ENCODE results near the gene GPRC5D.

Gene GPRC5D

DNA sequence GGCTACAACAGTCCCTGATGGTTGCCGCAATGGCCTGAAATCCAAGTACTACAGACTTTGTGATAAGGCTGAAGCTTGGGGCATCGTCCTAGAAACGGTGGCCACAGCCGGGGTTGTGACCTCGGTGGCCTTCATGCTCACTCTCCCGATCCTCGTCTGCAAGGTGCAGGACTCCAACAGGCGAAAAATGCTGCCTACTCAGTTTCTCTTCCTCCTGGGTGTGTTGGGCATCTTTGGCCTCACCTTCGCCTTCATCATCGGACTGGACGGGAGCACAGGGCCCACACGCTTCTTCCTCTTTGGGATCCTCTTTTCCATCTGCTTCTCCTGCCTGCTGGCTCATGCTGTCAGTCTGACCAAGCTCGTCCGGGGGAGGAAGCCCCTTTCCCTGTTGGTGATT, 43.7 kb downstream of the GPRC5D start:
- DNase-seq (ENCODE audit: low read depth): no peak

DNA sequence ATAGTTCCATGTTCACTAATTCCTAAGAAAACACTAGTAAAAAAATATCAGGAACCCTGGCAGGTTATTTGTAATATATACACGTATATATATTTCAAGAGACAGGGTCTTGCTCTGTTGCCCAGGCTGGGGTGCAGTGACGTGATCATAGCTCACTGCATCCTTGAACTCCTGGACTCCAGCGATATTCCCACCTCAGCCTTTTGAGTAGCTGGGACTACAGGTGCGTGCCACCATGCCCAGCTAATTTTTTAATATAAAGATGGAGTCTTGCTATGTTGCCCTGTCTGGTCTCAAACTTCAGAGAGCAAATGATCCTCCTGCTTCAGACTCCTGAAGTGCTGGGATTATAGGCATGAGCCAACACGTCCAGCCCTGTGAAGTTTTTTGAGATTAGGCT, 44.4 kb downstream of the GPRC5D start:
- DNase-seq (ENCODE audit: low read depth): no peak

DNA sequence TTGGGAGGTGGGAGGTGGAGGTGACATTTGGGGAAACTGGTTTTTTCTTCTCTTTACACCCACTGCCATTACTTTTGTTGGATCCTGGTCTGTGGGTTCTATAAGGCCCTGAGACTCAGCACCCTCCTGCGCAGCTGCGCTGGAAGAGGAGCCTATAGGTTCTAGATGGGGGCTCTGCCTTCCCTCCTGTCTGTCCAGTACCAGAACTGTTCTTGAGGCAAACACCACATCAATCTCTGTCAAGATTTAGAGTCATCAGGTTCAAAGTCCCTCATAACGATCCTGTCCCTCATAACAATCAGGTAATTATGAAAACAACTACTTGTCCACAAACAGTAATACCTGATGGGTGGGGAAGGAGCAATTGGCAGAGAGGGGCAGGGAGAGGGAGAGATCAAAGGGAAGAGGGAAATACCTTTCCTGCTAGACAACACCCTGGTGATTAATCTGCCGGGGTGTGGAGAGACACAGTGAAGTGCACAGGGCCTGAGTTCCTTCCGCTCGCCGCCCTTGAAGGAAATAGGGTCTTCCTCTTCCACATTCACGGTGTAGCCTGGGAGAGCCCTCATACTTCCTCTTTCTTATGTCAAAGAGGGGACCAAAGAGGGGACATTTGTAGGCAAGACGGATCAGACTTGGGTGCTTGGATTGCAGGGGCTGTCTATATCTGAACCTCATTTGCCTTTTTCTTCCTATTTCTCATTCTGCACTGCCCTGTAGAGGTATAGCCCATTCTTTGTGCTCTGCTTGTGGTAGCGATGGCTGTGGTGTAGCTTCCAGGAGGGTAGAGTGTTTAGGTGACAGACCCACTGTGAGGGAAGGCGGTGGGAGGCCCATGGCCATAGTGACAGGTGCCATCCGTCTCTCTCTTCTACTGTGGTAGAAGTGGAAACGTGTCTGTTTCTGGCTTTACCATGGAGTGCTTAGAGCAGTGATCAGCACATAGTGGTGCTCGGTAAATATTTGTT, 48.0 kb downstream of the GPRC5D start:
- DNase-seq (ENCODE audit: low read depth): no peak

DNA sequence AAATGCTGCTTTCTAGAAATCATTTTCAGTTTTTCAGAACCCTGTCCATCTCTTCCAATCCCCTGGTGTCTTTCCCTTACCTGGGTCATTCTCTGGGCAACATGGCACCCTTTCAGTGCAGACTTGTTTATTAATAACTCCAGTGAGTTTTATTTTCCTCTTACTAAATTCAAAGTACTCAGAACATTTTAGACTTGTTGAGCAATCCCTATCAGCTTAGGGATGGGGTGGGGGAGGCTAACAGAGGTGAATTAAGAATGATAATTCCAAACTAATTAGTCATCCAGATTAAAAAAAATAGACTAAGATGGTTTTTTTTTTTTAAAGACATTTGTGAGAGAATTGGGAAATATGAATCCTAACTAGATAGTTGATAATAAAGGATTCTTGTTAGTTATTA, 49.9 kb downstream of the GPRC5D start:
- DNase-seq (ENCODE audit: low read depth): no peak

DNA sequence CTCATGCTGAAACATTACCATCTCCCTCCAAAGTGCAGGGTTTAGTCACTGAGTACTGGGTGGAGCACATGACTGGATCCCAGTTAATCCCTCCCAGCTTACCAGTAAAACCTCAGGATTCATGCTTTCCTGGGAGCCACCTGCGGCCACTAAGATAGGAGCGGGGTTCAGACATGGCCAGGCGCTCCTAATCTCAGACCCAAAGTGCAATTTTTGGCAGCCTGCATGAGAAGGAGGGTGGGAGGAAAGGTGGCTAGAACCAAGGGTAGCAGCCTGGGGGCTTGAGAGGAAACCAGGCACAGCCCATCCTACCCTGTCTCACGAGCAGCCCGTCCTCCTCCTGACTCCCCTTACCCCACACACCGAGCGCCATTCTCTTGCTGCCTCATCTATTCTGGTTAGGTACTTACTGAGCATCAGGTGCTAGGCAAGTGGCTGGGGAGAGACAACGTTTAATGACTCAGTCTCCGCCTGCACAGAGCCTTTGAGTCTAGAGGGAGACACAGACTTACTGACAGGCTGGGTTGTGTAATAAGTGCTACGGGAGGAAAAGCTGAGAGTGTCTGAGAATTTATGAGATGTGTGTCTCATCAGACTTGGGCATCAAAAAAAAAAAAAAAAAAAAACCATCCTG, 50.7 kb downstream of the GPRC5D start:
- DNase-seq (ENCODE audit: low read depth): no peak

DNA sequence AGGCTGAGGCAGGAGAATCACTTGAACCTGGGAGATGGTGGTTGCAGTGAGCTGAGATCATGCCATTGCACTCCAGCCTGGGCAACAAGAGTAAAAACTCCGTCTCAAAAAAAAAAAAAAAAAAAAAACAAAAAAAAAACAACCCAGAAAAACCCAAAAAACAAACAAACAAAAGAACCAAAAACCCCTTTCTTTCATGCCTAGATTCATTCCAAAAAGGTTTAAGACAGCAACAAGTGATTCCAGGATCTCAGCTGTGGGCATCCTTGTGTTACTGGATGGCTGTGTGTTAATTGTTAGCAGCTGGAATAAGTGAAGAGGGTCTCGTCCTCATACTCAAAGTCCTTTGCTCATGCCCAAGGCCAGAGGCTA, 51.2 kb downstream of the GPRC5D start:
- DNase-seq (ENCODE audit: low read depth): no peak

DNA sequence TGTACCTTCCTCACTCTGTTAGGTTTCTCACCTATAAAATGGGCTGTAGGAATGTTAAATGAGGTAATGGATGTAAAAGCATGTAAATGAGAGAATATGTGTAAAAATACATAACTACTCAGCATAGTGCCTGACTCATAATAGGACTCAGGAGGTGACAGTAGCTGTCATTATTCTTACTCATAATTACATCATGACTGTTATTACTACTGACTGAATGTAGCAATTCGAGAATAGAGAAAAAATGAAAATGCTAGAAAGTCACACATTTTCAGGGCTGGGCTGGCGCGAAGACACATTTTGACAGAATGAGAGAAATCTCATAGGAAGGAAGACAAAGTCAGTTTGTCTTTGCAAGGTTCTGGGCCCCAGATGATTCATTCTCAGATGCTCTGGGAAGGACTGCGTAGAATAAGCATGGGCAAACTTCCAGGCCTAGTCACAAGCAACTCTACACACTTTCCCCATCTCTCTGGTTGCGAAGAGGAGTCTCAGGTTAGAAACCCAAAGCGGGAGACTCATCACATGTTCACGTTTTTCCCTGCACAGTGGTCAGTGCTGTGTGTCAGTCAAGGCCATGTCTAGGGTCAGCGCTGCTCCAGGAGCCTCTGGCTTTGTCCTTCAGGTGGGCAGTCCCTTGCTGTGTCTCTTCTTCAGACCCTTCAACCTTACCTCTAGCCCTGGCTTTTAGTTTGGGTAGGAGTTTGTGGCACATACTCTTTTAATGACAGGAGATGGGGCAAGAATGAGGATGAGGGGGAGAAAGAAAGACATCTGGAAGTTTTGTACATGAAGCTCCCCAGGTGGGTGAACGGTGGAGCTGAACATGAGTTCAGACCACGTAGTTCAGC, 52.2 kb downstream of the GPRC5D start:
- peak; percentile 53 for DNase-seq (ENCODE audit: low read depth)

DNA sequence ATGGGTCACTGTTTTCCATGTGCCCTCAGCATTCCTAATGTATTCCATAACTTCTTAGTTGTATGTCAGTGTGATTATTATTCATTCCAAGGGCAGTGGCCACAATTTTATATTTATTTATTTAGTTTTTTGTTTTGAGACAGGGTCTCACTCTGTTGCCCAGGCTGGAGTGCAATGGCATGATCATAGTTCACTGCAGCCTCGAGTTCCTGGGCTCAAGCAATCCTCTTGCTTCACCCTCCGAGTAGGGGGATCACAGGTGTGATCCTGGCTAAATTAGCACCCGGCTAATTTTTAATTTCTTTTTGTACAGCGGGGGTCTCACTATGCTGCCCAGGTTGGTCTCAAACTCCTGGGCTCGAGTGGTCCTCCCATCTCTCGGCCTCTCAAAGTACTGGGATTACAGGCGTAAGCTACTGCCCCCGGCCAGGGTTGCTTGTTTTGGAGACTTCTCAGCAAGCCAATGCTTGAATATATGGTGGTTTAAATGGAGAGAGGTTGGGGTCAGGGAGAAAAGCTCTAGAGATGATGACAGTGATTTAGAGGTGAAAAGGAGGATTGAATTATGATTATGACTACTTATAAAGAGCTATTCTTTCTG, 53.0 kb downstream of the GPRC5D start:
- no peak for DNase-seq (ENCODE audit: low read depth)

DNA sequence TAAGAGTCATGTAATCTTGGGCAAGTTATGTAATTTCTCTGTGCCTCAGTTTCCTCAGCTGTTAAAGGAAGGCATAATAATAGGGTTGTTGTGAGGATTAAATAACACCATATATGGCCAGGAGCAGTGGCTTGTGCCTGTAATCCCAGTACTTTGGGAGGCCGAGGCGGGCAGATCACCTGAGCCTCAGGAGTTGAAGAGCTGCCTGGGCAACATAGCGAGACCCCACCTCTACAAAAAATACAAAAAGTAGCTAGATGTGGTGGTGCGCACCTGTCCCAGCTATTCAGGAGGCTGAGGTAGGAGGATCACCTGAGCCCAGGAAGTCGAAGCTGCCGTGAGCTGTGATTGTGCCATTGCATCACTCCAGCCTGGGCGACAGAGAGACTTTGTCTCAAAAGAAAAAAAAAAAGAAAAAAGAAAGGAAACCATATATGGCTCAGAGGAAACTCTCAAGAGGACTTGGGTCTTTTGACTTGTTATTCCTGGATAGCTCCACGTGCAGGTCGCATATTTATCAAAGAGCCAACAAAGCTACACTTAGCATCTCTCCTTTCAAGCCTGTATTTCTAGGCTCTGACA, 53.7 kb downstream of the GPRC5D start:
- DNase-seq (ENCODE audit: low read depth): no peak

DNA sequence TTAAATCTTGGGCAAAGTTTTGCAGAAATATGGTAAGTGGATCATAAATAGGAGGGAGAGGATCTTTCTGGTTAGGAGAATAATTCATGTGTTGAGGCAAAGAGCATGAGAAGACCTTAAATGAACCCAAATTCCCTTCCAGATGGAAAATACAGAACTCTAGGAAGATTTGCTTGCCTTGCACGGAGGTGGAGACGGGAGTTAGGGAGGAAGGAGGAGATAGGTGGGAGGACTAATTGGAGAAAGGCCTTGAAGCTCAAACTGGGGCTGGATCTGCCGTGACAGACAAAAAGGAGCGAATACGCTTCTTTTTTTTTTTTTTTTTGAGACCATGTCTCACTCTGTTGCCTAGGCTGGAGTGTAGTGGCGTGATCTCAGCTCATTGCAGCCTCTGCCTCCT, 54.7 kb downstream of the GPRC5D start:
- DNase-seq (ENCODE audit: low read depth): no peak

DNA sequence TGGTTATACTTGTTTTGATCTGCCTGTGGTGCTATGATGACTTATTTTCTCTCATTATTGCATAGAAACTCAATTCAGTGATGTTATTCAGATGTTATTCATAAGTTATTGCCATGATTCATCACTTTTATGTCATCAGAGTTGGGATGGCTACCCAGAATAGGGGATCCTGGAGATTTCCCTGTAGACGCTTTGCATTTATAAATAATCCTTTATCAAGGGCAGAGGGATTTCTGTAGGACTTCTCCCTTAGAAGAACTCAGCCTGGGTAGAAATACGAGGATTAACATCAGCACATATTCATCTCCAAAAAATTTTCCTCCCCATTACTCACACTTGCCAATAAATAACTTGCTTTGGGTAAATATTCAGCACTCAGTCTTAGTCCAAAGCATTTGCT, 55.7 kb downstream of the GPRC5D start:
- no peak for DNase-seq (ENCODE audit: low read depth)

DNA sequence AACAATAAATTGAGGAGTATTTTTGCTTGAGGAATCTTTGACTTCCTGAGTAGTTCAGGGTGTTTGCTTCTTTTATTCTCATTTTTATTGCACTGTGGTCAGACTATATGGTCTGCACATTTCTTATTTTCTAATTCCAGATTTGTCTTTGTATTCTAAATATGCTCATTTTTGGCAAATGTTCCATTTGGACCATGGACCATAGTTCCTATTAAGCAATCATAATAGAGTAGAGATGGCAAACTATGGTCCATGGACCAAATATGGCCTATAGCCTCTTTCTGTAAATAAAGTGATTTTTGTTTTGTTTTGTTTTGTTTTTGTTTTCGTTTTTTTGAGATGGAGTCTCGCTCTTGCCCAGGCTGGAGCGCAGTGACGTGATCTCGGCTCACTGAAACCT, 58.5 kb downstream of the GPRC5D start:
- no peak for DNase-seq (ENCODE audit: low read depth)

DNA sequence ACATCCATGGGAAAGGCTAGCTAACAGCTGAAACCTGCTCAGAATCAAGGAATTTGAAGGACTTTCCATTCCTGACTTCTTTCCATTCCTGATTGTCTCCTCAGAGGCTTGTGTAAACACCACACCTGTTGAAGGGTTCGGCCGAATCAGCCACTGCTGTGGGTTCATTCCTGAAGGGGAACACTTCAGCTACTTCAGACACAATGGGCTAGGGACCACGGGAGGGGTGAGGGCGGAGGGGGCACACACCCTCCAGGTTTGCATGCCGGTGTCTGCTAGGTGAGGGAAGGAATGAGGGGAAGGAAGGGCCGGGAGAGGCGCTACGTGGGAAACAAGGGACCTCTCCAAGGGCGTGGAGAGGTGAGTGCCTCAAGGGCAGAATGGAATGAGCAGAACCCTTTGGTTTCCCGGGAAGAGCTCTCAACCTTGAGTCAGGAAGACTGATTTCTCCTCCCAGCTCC, 59.3 kb downstream of the GPRC5D start:
- DNase-seq (ENCODE audit: low read depth): no peak

DNA sequence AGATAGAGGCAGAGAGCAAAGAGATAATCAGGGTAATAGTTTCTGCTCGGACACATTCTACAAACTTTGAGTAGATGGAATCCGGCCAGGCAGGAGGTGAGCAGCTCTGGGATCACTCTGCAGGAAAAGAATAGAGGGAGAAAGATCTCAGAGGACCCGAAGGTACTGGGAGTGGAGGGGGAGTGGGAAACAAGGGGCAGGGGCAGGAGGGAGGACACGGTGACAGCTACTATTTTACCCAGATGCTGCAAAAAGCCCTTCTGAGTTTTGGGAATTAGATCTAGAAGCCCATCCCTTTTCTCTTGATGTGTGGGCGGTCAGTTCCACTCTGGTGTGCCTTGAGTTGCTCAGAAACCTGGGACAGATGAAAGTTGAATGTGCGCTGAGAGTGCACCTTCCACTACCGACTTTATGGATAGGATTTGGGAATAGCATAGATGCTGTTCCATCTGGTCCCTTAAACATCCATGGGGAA, 60.1 kb downstream of the GPRC5D start:
- no peak for DNase-seq (ENCODE audit: low read depth)

DNA sequence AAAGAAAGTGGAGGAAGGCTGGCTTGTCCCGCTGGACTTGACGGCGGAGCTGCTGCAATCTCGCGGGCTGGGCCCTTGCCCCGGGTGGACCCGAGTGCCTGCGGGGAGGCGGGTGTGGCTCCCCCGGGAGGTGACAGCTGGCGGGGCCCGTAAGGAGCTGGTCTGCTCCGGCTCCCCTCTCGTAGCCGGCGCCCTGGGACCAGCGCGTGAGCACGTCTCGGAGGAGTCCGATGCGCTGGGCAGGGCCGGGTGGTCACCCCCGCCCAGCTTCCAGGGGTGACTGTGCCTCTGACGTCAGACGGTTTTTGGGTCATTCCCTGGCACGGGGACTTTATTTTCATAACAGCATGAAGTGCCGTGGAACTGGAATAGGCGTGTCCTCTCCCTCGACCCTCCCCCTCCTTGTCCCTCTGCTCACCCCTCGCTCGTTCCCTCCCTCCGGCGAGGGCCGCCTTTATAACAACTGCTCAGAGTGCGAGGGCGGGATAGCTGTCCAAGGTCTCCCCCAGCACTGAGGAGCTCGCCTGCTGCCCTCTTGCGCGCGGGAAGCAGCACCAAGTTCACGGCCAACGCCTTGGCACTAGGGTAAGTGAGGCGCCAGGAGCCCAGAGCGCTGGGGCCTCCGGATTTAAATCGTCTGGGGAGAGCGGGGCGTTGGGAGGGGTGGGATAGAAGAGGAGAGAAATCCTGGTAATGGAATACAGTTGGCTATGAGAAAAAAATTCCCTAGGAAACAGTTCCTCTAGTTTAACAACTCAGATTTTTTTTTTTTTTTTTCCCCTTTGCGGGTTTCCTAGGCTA, 60.7 kb downstream of the GPRC5D start, which contains the start of gene GPRC5A:
Gene GPRC5A, plus strand, starts transcription at position 483 of the 801 bp plus-strand sequence. CDS start 16,688 bp downstream, outside the sequence.
- peak; percentile 18 for DNase-seq (ENCODE audit: low read depth)
